Mucosa of descending colon (tissue), 3 donors: Measurements from ENCODE around the gene PLIN3. TPM values are rescaled to one million over a fixed set of nuclear protein-coding genes. Genes with fewer than 3 reads are reported as not detected.
A peak's percentile ranks its signal among the peaks of the same experiment; 100 is the strongest.
"Not testable (repeated sequence)": the region's sequence is repeated elsewhere in the genome, so short reads cannot be mapped to it uniquely, and the experiment has no call there.

Source experiments
- ATAC-seq: fragments of 200-7000 bp; cut with Tn5 transposase; one replicate; pipeline ENCODE4 v1.9.1; 2020; ENCODE audit warnings: mild to moderate bottlenecking, moderate library complexity
- DNase-seq, 3 donors: peaks; one replicate each; pipeline ENCODE4 v3.0.0-alpha.2; 2020
- H3K36me3 ChIP-seq: fragments of 200-600 bp; one replicate; pipeline ENCODE4 v1.8.0; 2021; ENCODE audit warnings: low read depth, mild to moderate bottlenecking
- H3K4me1 ChIP-seq: fragments of 200-600 bp; one replicate; pipeline ENCODE4 v1.8.0; 2021; ENCODE audit warnings: low read depth, mild to moderate bottlenecking
- H3K4me3 ChIP-seq: fragments of 200-600 bp; one replicate; pipeline ENCODE4 v1.8.0; 2021; ENCODE audit warnings: mild to moderate bottlenecking
- H3K9me3 ChIP-seq: fragments of 200-600 bp; one replicate; pipeline ENCODE4 v1.8.0; 2021; ENCODE audit warnings: mild to moderate bottlenecking
- CTCF ChIP-seq: fragments of 200-600 bp; IDR thresholded peaks from one replicate; pipeline ENCODE4 v1.8.0; 2022; ENCODE audit warnings: antibody characterized with exemption, mild to moderate bottlenecking
- intact Hi-C, 2 donors: fragments of 100-400 bp; cut with DNase I in 1 of 2; cut with micrococcal nuclease in 1 of 2; formaldehyde crosslinking; loops; one replicate each; pipeline versions ENCODE4 v1.11.0 to v1.11.1; 2022; cut with DNase I, micrococcal nuclease
- total RNA-seq, 3 donors: library from RNA; stranded (reverse); fragmentation: NEBNext Ultra II Directional in 2 of 3; extraction: Animal tissue kit (Norgen Biotek cat#: 25700) in 2 of 3; gene quantifications; one replicate each; pipeline versions ENCODE4 v1.2.1 to v1.2.4, GENCODE V29; 2021 to 2023
- donor health status: DM: no; HTN: no; CAD: no; lungs with moderate emphysema.
- donor health status: DM: no; HTN: no; CAD: no.
- donor health status: DM: no; HTN: yes; CAD: no.

Gene PLIN3
- total RNA-seq, 3 donors from 2014 or later = 77.3 to 125 (median 108) TPM

DNA sequence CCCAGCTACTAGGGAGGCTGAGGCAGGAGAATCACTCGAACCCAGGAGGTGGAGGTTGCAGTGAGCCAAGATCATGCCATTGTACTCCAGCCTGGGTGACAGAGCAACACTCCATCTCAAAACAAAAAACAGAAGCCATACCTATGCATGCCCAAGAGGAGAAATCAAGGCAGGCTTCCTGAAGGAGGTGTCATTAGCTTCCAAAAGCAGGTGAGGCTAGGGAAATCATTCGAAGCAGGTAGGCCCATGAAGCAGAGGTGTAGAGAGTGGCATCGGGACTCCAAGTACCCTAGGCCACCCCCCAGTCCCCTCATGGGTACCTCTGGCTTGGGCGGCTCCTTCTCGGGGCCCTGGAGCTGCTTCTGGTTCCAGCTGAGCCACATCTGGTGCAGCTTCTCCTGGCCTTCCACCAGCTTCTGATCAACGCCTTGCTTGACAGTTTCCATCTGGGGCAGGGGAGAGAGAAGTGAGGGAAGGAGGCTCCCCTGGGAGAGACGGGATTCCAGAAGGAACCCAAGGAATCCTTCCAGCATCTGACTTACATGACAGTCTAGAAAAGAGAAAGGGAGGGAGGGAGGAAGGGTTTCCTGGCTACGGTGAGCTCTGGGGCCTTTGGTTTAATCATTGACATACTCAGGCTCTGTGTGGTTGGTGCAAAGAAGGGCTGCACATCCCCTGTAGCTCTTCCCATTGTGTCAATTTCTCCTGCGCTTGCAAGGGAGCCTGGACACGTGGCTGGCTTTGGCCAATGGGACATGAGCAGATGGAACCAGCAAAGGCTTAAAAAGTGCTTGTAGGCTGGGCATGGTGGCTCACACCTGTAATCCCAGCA, 22.9 kb downstream of the PLIN3 start:
- intact Hi-C loops = no loop called here
- peaks cover 6% of the 10 kb centered on the region for H3K36me3 ChIP-seq
- no peak overlapping the region for H3K4me3 ChIP-seq
- peaks cover 4% of the 10 kb centered on the region for H3K4me1 ChIP-seq
- no peak for TF ChIP-seq CTCF
- H3K9me3 ChIP-seq = no peaks in the 10 kb centered on the region
- DNase-seq (no peak), ATAC-seq (no peak)

GRCh38 chr19:4843647-4843965, 23.9 kb downstream of the PLIN3 start:
- TF ChIP-seq CTCF = no peak
- intact Hi-C loops = no loop called here
- H3K36me3 ChIP-seq = peaks cover 6% of the 10 kb centered on the region
- H3K4me3 ChIP-seq = no peak overlapping the region
- H3K4me1 ChIP-seq = peaks cover 4% of the 10 kb centered on the region
- ATAC-seq = no peak
- DNase-seq = no peak
- no peaks in the 10 kb centered on the region for H3K9me3 ChIP-seq

GRCh38 chr19:4839192-4839591, 28.3 kb downstream of the PLIN3 start:
- Histone ChIP-seq H3K4me1 (peaks cover 10% of the 10 kb centered on the region), H3K36me3 (no peaks in the 10 kb centered on the region), H3K4me3 (no peak overlapping the region), H3K9me3 (no peaks in the 10 kb centered on the region)
- intact Hi-C loops = no loop called here
- DNase-seq (no peak), ATAC-seq (no peak)
- no peak for TF ChIP-seq CTCF

DNA sequence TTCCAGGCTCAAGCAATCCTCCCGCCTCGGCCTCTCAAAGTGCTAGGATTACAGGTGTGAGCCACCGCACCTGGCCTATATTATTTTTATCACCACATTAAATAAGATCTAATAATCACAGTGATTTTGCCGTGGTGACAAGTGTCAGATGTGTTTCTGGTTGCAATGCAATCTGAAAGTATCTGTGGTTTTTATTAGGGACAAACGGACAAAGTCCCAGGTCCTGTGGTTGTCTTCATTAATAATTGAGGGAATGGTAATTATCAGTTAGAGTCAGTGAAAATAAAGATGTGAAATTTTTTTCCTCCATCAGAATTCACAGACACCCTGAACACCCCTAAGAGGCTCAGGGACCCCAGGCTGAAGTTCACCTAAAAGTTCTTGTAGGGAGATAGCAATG, 34.7 kb downstream of the PLIN3 start:
- intact Hi-C loops = no loop called here
- no peak for ATAC-seq
- Histone ChIP-seq H3K4me1 (peaks cover 19% of the 10 kb centered on the region), H3K9me3 (no peaks in the 10 kb centered on the region), H3K4me3 (no peak overlapping the region), H3K36me3 (no peaks in the 10 kb centered on the region)
- no peak for DNase-seq
- TF ChIP-seq CTCF = no peak

DNA sequence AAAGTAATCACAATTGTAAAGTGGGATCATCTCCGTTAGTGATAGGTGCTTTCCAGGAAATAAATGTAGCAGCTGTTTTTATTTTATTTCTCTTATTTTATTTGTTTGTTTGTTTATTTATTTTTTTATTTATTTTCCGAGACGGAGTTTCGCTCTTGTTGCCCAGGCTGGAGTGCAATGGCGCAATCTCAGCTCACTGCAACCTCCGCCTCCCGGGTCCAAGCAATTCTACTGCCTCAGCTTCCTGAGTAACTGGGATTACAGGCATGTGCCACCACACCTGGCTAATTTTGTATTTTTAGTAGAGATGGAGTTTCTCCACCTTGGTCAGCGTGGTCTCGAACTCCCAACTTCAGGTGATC, 35.5 kb downstream of the PLIN3 start:
- ATAC-seq = not testable (repeated sequence)

DNA sequence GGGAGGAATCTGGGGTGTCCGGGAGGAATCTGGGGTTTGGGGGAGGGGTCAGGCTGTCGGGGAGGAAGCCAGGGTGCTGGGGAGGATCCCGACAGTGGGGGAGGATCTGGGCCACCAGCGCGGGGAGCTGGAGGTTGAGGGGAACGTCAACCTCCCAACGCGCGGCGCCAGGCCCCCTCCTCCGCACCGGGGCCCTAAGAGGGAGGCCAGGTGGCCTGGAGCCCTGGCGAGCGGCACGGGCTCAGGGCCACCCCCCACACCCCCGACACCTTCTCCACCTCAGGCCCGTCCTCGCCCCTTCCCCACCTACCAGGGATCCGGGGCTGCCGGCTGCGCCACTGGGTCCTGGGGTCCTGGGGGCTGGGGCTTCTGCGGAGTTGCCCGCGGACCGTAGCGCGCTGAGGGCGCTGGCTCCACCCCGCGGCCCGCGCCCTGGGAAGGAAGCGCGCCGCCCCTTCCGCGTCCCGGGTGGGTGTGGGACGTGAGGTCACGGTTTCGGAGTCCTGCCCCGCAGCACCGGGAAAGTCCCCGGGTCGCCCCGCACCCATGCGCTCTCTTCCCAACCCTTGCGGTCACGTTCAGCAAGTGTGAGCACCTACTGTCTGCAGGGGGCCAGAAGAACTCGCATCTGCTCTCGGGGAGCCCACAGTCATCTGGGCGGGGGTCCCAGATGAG, 36.0 kb downstream of the PLIN3 start, which contains the start of gene TICAM1:
Gene TICAM1 (minus strand): TSS at position 409 of the 675 bp plus-strand sequence. CDS start 13,335 bp downstream, outside the sequence.
- peak; percentile 85 to 91 (median 90) for DNase-seq
- TF ChIP-seq CTCF = no peak
- ATAC-seq = peak; percentile 95
- peaks cover 19% of the 10 kb centered on the region for H3K4me1 ChIP-seq
- peak within 1 kb of the TSS; percentile 90 for H3K4me3 ChIP-seq
- H3K9me3 ChIP-seq = no peaks in the 10 kb centered on the region
- intact Hi-C loops = no loop called here
- H3K36me3 ChIP-seq = no peaks in the 10 kb centered on the region

More for the DNA sequence above, 35.5 kb downstream of the PLIN3 start:
- H3K9me3 ChIP-seq, DNase-seq, intact Hi-C loops, H3K36me3 ChIP-seq: not testable (repeated sequence)
- H3K4me1 ChIP-seq = peaks cover 19% of the 10 kb centered on the region
- peak overlapping the region; percentile 90 for H3K4me3 ChIP-seq
